HG02610 (cell line): Measurements from ENCODE around the gene ZDHHC17.
"Not testable (repeated sequence)": the region's sequence is repeated elsewhere in the genome, so short reads cannot be mapped to it uniquely, and the experiment has no call there.

Experiments used
- ATAC-seq: cut with Tn5 transposase; IDR thresholded peaks from one replicate; pipeline ENCODE4 v1.9.1; 2021; ENCODE audit warnings: mild to moderate bottlenecking, moderate library complexity; ENCODE audit not compliant: unreplicated experiment

The ZDHHC17 gene

DNA sequence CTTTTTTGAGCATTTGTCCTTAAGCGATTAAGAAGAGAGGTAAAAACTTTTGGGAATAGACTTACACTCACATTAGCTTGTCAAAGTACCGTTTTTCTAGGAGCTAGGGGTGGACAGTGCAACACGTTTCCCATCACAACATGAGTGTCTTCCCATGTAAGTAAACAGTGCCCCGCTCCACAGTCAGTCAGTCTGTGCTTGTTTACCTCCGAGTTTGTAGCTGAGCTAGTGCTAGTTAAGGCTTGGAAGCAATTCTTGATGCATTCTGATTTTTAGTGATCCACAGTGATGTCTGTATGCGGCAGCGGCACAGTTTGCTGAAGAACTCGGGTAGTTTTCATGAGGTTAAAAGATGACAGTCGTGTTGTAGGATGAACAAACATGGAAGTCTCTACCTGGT is 941 bp downstream of the ZDHHC17 start:
- ATAC-seq: no peak

DNA sequence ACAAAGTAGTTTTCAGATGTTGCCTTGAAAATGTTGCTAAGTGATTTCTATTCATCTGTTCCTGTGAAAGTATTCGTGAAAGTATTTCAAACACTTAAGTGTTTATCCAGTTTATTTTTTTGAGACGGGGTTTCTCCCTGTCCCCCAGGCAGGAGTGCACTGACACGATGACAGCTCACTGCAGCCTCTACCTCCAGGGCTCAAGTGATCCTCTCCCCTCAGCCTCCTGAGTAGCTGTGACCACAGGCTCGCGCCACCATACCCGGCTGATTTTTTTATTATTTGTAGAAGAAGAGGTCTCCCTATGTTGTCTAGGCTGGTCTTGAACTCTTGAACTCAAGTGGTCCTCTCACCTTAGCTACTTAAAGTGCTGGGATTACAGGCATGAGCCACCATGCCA is 1.7 kb downstream of the ZDHHC17 start:
- no peak for ATAC-seq

DNA sequence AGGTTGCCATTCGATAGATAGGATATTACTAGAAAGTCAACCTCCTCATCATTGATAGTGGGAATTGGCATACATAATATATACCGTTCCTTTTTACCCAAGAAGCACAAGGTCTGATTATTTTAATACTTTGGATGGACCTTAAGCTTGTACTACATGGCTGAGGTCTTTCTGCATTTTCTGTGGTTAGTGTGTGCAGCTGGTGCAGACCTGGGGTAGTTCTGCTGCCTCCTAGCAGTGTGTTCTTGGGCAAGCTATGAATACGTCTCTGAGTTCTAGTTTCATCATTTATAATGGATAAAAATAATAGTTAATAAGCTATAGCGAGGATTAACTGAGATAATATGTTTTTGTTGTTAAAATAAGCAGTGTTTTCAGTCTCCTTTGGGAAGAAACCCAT is 2.2 kb downstream of the ZDHHC17 start:
- no peak for ATAC-seq

DNA sequence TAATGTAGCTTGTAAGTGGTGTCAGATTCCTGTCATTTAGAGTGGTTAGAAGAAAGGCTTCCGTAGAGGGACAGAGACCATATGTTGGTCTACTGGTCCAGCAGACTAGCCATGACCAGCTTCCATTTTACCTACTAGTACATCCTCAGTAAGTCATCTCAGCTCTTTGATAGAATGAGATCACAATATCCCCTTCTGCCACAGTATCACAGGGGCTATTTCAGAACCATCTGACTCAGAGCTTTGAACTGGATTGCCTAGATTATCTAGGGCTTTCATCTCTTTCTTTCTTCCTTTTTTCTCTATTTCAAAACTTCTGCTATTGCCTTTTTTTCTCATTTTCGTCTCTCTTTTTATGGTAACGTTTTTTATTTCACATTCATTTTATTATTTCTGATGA is 4.7 kb downstream of the ZDHHC17 start:
- no peak for ATAC-seq

DNA sequence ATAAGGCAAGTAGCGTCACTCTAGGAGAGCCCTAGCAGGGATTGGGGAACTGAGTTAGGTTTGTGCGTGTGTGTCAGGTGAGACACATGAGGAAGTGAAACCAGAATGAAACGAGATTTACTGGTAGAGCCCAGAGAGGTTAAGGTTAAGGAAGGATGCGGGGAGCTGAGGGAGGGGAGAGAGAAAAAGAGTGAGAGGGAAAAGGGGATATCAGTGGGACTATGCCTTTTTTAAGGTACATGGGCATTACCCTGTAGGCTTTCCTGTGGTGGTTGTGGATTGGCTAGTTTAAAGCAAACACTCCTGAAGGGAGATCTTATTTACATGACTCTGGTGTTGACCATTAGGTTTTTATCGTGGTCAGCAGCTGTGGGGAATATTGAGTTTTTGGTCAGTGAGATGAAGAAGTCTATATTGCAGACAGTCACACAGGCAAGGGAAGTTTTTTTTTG is 13.9 kb downstream of the ZDHHC17 start:
- peak; percentile 99 for ATAC-seq

DNA sequence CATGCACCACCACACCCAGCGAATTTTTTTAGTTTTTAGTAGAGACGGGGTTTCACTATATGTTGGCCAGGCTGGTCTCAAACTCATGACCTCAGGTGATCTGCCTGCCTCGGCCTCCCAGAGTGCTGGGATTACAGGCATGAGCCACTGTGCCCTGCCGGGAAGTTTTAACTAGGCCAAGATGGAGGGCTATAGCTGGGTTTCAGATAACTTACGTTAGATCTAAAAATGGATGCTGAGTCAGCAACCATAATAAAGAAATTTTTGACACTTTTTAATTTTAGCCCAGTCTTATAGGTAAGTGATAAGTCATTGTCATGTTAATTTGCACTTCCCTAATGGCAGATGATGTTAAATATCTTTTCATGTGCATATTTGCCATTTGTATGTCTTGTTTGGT is 14.4 kb downstream of the ZDHHC17 start:
- no peak for ATAC-seq

DNA sequence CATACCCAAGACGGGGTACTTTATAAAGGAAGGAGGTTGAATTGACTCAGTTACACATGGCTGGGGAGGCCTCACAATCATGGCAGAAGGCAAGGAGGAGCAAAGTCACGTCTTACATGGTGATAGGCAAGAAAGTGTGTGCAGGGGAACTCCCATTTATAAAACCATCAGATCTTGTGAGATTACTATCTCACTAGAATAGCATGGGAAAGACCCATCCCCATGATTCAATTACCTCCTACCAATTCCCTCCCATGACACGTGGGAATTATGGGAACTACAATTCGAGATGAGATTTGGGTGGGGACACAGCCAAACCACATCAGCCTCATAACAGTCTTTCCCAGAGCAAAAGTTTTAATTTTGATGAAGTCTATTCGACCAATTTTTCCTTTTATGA is 15.4 kb downstream of the ZDHHC17 start:
- ATAC-seq: not testable (repeated sequence)

DNA sequence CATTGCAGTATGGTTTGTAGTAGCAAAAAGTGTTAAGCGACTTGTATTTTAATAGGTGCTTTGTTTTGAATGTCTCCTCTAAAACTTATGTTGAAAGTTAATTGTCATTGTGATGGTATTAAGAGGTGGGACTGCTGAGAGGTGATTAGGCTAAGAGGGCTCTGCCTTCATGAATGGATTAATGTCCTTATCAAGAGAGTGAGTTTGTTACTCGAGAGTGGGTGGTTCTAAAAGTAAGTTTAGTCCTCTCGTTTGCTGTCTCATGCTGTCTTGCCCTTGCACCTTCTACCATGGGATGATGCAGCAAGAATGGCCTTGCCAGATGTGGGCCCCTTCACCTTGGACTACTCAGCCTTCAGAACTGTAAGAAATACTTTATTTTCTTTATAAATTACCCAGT is 17.4 kb downstream of the ZDHHC17 start:
- no peak for ATAC-seq

DNA sequence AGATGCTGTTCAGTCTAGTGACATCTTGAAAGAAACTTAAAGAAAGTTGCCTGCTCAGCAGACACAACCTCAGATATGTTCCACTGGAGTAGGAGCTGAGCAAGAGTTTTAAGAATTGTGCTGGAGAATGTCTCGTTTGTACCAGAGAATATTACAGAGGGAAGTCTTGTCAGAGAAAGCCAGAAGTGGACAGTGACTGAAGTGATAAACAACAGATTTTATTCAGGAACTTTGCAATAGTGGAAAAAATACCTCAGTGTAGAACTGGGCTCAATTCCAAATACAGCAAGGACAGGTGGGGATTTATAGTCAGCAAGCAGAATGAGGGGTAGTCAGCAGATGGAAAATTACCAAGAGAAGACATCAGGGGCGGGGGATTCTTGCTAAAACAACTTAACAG is 18.6 kb downstream of the ZDHHC17 start:
- ATAC-seq: no peak

DNA sequence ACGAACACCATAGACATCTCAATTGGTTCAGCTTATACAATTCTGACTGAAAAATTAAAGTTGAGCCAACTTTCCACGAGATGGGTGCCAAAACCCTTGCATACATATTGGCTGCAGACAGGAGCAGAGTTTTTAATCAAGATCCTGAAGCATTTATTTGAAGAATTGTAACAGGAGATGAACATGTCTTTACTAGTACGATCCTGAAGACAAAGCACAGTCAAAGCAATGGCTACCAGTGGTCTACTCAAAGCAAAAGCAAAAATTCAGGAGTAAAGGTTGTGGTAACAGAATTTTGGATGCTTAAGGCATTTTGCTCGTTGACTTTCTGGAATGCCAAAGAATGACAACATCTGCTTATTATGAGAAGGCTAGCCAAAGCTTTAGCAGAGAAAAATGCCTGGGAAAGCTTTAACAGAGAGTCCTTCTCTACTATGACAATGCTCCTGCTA is 20.7 kb downstream of the ZDHHC17 start:
- no peak for ATAC-seq

DNA sequence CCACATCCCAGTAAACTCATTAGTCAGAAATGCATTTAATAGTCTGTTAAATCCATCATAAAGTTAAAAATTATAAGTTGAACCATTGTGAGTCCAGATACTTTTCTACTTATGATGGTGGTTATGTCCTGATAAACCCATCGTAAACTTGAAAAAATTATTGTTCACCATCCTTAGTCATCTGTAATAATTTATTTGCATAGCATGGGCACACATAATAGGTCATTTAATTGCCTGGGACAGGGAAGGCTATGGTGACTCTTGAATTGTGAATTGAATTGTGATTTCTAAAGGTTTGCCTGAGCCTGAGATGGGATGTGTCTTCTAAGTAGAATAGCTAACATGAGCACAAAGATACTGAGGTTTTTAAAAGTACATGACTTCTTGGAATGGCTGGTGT is 21.5 kb downstream of the ZDHHC17 start:
- ATAC-seq: no peak

DNA sequence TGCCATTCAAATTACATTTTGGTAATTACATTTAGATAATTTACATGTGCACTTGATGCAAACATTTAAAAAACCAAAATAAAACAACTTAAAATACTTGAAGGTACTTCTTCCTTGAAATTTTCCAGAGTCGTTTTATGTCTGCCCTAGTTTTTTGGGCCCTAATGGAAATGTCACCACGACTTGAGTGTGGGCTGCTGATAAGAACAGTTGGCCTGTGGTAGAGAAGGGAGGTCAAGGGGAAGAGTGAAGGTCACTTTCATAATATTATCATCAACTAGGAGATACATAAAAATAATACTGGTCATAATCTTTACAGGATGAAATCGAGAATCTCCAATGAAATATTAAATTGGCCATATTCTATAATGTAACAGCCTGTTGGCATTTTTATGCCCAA is 23.1 kb downstream of the ZDHHC17 start:
- ATAC-seq: no peak

DNA sequence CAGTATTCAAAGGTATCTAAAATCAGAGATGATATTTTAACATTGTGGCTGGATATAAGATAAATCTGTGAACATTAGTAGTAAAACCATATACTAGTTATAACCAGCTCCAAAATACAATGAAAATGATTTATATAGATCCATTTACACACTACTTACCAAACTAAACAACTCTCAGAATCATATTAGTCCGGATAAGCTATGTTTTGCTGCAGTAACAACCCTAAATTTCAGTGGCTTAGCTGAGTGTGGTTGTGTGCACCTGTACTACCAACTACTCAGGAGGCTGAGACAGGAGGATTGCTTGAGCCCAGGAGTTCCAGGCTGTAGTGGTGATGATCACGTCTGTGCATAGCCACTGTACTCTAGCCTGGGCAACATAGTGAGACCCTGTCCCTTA is 23.8 kb downstream of the ZDHHC17 start:
- ATAC-seq: no peak

DNA sequence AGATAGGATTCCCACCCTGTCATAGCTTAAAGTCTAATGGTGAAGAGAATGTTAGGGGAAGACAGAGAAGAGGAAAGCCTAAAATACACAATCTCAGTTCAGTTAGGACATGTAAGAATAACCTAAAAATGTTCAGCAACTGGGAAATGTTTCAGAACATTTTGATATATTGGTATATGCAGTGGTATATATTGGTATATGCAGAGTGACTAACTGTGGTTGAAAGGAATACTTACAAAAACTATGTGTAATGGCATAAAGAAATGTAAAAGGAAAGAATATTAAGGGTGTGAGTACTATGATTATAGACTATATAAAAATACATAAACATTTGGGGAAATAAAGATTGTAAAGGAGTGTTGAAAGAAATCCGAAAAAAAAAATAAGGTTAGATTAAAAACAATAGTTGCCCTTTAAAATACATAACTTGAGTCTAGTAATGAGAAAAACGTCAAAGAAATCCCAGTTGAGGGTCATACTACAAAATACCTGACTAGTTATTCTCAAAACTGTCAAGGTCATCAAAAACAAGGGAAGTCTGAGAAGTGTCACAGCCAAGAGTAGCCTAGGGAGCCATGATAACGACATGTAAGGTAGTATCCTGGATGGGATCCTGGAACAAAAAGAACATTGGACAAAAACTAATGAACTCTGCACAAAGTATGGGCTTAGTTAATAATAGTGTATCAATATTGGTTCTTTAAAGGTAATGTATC is 25.6 kb downstream of the ZDHHC17 start:
- no peak for ATAC-seq

DNA sequence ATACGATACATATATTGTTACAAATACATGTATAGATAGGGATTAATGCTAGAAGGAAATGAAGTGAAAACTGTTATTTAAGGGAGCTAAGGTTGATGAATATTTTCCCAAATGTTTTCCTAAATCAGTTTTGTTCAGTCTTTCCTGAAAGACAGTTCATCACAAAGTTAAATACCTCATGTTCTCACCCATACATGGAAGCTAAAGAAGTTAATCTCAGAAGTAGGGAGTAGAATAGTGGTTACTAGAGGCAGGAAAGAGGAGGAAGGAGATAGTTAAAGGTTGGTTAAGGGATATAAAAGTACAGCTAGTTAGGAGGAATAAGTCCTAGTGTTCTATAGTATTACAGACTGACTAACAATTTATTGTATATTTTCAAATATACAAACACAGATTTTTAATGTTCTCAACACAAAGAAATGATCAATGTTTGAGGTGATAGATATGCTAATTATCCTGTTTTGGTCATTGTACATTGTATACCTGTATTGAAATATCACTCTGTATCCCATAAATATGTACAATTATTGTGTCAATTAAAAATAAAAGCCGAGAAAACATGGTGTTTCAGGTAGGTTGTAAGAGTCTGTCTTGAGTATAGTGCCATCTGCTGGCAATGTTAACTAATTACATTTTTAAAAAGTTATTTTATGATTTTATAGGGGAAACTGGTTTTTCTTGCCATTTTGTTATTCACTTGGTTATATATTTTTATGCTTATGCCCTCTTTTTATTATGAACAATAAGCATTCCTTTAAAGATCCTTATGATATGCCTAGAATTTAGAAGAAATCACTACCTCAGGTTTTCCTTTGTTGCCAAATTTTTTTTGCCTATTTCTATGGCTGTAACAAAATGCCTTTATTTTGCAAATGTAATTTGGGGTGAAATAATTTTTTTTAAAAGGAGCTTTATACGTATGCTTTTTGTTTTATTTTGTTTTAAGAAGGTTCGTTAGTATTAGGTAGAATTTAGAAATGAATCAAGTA is 26.9 kb downstream of the ZDHHC17 start:
- no peak for ATAC-seq

DNA sequence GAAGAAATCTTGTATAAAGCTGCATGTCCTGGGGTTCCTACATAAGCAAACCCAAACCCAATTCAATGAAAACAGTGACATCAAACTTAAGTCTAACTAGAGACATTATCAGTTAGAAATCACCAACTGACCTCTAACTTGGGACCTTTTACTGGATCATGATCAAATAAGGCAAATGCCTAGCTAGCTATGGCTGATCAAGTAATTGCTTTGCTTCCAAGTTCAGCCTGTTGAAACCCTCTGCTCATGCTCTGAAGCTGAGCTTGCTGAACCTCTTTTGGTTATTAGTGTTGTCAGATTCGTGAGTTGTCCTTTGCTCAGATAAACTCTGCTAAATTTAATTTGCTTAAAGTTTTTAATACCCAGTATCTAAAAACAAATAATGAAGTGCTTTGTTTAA is 28.9 kb downstream of the ZDHHC17 start:
- no peak for ATAC-seq

DNA sequence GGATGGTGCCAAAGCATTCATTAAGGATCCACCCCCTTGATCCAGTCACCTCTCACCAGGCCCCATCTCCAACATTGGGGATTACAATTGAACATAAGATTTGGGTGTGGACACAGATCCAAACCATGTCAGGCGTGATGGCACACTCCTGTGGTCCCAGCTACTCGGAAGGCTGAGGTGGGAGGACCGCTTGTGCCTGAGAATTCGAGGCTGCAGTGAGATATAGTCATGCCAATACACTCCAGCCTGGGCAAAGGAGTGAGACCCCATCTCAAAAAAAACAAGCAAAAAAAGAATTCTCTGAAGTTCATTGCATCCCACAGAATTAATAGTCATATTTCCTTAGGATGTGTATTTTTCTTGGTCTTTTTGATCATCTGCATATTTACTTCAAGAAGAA is 34.9 kb downstream of the ZDHHC17 start:
- no peak for ATAC-seq

DNA sequence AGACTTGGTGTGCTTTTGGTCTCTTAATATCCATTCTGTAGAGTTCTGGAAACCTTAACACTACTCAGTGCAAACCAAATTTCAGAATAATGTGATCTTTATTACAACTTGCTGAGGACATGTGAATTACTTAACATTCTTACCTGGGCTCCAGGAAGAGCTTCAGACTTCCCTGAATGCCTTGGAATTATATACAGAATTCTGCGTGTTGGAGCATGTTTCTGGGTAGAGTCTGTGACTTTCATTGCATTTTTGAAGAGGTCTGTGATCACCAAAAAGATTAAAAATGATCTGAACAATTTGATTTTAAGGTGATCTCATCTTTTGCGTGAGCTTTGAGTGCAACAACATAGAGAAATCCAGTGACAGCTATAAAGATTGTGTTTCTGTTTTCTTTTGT is 35.4 kb downstream of the ZDHHC17 start:
- ATAC-seq: no peak

DNA sequence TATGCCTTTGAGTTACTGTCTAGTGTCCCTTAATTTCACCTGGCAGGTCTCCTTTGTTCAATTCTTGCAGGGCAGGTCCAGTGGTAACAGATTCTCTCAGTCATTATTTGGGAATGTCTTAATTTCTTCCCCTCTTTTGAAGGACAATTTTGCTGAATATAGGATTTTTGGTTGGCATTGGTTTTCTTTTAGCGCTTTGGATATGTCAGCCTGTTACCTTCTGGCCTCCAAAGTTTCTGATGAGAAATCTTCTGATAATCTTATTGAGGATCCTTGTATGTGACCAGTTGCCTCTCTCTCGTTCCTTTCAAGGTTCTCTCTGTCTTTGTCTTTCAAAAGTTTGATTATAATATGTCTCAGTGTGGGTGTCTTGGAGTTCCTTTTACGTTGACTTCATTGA is 38.1 kb downstream of the ZDHHC17 start:
- ATAC-seq: no peak

DNA sequence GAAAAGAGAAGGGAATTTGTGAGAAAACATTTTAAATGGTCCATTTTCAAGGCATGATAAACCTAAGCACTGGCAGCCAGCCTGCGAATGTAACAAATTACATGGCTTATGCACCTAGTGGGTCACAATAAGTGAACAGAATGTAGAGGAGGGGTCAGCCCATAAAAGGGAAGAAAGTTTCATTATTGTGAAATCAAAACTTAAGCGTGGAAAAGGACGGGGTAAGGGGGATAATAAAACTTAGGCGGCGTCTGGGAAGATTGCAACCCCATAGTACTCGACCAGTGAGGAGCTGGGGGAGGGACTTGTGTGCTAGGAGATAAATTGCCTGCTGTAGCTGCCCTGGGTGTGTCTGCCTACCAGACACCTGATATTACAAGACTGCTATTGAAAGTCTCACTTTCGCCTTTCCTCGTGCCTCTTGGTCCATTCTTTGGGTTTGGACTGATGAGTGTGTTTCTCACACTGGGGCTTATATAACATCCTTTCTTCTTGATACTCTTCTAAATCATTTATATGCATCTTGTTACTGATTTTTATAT is 40.6 kb downstream of the ZDHHC17 start:
- ATAC-seq: no peak

DNA sequence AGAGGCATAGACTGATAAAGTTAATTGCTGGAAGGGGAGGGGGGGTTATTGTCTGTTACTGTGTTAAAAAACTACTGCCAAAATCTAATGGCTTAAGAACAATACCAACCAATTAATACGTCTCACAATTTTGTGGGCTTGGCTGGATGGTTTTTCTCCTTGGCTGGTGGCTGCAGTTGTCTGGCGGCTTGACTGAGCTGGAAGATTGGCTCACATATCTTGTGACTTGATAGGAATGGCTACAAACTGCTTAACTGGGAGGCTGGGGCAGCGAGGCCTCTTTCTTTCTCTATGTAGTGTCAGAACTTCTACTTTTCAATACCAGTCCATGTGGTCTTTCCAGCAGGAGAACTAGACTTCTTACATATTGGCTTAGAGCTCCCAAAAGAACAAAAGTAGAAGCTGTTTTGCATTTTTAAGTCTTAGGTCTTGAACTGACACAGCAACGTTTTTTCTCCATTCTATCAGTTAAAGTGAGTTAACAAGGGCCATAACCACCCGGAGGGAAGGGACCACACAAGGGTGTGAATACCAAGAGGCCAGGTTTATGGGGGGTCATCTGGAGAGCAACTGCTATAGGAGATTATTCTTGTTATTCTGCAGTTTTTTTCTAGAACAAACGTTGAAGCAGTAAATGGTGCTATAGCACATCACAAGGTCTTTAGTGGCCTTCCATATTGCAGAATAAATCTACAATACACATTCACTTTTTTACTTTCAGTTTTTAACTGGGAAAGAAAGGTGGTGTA is 46.9 kb downstream of the ZDHHC17 start:
- ATAC-seq: no peak
